HG03558 (cell line): ENCODE data around the gene TRMT1L.

Experiments
- ATAC-seq: cut with Tn5 transposase; IDR thresholded peaks from one replicate; pipeline ENCODE4 v1.9.1; 2021; ENCODE audit warnings: moderate number of reproducible peaks; ENCODE audit not compliant: unreplicated experiment; ENCODE audit errors: extremely low read depth

The TRMT1L gene

GRCh38 chr1:185137896-185138545 is 18.7 kb downstream of the TRMT1L start:
- ATAC-seq, result no peak

DNA sequence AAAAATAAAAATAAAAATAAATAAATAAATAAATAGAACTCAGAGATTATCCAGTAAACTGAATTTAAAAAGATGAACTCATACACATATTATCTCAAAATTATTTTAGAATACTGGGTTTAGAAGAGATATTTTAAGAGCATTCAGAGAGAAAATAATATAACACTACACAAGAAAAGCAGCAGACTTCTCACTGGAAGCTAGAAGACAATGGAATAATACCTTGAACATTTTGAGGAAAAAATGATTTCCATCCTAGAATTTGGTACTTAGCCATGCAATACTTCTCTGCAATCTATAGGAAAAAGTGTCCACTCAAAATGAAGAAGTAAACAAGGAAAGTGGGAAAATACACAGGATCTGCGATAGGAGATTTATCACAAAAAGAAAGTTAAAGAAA is 24.2 kb downstream of the TRMT1L start:
- no peak for ATAC-seq

DNA sequence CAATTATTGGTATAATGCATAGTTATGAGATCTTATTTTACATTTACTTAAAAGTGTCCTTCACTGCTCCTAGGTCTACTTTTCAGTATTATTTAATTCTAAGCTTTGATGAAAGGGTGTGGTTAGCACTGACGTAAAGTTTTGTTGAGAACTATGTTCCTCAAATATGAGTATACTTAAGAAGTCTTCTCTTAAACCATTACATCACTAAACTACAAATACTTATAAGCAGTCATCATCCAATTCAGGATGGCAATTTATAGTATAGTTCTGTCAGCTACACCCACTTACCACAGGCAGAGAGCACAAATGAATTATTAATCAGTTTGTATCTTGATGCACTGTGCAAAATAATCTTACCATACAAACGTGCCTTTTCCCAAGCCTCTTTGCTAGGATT is 27.0 kb downstream of the TRMT1L start:
- no peak for ATAC-seq

DNA sequence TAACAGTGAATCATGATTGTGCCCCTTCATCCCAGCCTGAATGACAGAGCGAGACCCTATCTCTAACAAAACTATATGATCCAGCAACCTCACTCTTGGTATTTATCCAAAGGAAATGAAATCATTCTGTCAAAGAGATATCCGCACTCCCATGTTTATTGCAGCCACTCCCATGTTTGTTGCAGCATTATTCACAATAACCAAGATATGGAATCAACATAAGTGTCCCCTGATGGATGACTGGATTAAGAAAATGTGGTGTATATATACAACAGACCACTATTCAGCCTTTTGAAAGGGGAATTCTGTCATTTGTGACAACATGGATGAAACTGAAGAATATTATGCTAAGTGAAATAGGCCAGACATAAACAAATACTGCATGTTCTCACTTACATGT is 44.4 kb downstream of the TRMT1L start:
- ATAC-seq, result no peak

GRCh38 chr1:185111873-185112272 is 44.9 kb downstream of the TRMT1L start:
- no peak for ATAC-seq

- no peak for ATAC-seq
These were observed 46.6 kb downstream of the TRMT1L start for GRCh38 chr1:185110145-185110544.

- ATAC-seq, result no peak
These were observed 48.4 kb downstream of the TRMT1L start for GRCh38 chr1:185108321-185108720.

DNA sequence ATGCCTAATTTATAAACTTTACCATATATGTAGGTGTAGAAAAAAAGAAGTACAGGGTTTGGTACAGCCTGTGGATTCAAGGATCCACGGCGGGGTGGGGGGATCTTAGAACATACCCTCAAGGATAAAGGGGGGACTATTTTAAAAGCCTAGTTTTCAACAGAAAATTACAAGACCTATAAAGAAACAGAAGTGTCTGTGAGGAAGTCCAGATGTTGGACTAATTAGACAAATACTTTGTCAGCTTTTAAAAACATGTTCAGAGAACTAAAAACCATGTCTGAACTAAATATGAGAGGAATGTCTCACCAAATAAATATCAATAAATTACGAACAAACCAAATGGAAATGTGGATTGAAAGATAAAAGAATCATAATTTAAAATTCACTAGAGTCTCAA is 51.6 kb downstream of the TRMT1L start:
- no peak for ATAC-seq

DNA sequence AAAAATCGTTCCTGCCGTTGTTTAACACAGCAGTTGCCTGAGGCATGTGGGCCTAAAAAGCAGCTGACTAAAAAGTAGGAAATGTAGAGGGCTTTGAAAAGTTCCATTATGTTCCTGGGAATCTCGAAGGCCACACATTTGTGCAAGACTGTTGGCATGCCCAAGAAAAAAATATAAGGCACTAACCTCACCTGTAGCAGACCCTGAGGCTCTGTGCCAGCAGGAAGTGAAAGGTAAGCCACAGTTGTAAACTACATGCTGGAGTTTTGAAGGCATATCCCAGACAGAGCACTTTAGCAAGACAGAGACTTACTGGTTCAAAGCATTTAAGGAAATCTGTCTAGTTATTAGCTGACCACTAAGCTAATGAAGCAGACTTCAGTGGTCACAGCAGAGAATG is 52.7 kb downstream of the TRMT1L start:
- no peak for ATAC-seq

- ATAC-seq, result no peak
These were observed 60.2 kb downstream of the TRMT1L start for GRCh38 chr1:185096531-185096930.

DNA sequence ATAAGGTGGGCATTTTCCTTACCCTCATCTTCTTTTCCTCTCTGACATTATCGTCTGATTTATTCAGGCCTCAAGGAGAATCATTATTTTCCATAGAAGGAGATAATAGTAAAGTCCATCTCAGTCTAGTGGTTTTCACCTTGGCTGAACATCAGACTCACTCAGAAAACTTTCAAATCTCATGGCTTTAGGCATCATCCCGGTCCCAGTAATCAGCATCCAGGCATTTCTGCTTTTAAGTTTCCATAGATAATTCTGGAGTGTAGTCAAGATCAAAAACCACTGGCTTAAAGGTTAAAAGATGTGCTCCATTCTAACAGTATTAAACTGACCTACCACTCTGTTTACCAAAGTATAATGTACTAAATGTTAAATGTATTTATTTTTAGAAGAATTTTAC is 62.0 kb downstream of the TRMT1L start:
- no peak for ATAC-seq

DNA sequence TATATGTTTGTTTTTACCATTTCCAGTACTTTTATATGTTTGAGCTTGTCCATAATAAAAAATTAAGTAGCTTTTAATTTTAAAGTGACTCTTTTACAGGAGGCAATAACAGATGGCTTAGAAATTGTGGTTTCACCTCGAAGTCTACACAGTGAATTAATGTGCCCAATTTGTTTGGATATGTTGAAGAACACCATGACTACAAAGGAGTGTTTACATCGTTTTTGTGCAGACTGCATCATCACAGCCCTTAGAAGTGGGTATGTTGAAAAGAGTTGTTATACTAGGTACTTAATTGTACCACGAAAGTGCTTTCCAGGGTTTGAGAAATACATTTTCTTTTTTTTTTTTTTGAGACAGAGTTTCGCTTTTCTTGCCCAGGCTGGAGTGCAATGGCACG is 65.3 kb downstream of the TRMT1L start:
- no peak for ATAC-seq

DNA sequence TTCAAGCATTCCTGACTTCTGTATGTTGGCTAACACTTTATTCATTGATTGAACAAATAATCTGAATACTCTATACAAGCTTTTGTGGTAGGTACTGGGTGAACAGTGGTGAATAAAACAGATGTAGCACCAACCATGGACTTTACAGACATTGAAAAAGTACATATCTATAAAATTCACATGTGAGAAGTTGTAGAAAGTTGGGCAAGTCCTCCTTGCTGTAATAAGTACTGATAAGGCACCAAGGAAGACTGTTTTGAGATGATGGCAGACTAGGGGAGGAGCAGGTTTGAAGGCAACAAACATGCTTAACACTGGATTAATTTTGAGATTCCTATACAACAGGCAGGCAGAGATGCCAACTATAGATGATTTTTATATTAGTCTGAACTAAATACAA is 69.0 kb downstream of the TRMT1L start:
- ATAC-seq, result no peak

DNA sequence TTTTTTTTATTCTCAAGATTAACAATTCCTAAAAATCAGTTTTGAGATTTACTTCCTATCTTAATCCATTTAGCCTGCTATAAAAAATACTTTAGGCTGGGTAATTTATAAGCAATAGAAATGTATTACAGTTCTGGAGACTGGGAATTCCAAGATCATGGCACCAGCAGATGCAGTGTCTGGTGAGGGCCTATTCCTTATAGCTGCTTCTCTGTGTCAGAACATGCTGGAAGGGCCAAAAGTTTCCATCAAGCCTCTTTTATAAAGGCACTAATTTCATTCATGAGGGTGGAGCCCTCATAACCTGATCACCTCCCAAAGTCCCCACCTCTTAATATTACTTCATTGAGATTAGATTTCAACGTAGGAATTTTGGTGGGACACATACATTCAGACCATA is 69.7 kb downstream of the TRMT1L start:
- no peak for ATAC-seq

- no peak for ATAC-seq
These were observed 72.9 kb downstream of the TRMT1L start for GRCh38 chr1:185083818-185084217.

GRCh38 chr1:185080422-185080821 is 76.3 kb downstream of the TRMT1L start:
- no peak for ATAC-seq

DNA sequence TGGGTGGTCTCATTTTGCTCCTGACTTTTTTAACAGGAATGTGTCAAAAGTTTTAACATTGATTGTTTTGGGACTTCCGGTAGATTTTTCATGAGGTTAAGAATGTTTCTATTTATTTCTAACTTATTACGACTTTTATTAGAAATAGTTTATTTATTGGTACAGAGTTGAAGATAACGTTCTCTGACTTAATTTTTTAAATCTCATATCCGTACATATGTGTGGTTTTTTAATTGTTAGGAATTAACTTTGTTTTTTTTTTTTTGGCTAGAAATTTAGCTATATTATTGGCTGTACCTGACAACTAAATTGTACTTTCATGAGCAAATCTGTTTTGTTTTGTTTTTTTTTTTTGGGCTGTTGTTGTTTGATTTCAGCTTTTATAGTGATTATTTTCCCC is 79.4 kb downstream of the TRMT1L start:
- ATAC-seq, result no peak

DNA sequence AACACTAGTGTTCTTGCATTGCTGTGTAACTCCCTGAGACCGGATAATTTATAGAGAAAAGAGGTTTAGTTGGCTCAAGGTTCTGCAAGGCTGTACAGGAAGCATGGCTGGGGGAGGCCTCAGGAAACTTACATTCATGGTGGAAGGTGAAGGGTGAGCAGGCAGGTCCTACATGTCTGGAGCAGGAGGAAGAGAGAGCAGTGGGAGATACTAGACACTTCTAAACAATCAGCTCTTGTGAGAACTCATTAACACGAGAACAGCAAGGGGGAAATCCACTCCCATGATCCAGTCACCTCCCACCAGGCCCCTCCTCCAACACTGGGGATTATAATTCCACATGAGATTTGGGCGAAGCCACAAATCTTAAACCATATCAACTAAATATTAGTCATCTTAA is 81.3 kb downstream of the TRMT1L start:
- ATAC-seq, result no peak

DNA sequence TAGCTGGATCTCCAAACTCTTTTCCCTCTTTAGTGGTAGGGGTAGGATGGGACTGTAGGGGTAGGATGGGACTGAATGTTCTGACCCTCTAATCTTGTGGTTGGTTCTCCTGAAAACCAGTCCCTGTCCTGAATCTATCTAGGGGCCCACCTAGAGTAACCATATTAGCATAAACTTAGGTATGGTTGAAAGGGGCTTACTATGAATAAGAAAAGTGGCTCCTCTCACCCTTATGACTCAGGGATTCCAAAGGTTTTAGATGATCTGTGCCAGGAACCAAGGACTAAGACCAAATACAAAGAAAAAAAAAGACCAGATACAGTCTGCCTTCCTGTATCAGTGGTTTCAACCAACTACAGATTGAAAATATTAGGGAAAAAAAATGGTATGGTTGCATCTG is 82.4 kb downstream of the TRMT1L start:
- ATAC-seq, result no peak

GRCh38 chr1:185073725-185074124 is 83.0 kb downstream of the TRMT1L start:
- no peak for ATAC-seq

DNA sequence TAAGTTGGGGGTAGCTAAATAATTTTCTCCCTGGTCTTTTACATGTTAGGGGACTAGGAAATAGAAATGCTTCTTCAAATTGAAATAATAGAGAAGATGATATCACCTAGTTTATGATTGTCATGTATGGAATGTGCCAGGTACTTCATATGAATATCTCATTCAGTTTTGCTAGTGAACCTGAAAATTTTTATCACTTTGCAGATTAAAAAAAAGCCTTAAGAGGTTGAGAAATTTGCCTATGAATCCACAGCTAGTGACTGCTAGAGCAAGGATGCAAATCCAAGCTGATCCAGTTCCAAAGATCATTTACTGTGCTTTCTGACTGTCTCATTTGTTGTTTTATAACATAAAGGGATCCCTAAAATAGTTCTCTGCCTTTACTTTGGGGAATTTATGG is 86.7 kb downstream of the TRMT1L start:
- no peak for ATAC-seq

DNA sequence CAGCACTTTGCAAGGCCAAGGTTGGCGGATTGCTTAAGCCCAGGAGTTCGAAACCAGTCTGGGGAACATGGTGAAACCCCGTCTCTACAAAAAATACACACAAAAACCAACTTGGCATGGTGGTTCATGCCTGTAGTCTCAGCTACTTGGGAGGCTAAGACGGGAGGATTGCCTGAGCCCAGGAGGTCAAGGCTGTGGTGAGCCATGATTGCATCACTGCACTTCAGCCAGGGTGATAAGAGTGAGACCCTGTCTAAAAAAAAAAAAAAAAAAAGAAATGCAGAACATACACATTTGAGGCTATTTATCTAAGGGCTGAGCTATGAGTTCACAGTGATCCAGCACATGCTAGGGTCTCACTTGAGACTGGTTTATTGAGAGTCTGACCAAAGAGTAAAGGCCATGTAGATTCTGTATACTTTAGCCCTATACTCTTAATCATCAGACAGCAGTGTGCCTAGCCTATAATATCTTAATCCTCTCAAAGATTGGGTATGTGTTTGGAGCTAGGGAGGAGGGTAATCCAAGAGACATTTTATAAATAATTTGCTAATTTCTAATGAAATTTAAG is 87.5 kb downstream of the TRMT1L start:
- no peak for ATAC-seq
